OCI-LY3 (cell line): ENCODE data around the gene GNAI2.

Experiments
- H2AFZ ChIP-seq: fragments of 200-600, 300-600 bp; shearing (Covaris generic); 2 replicates; pipeline ENCODE4 v1.6.0; 2014; ENCODE audit warnings: antibody characterized with exemption, low read depth, low read length
- H3K27ac ChIP-seq: fragments of 200-600, 300-600 bp; sonication (generic); 2 replicates; pipeline ENCODE4 v1.5.1; 2014; ENCODE audit warnings: mild to moderate bottlenecking, low read length, moderate library complexity, mixed read lengths
- H3K27me3 ChIP-seq: fragments of 200-600, 300-600 bp; sonication (generic); 2 replicates; pipeline ENCODE4 v1.6.1; 2014; ENCODE audit warnings: low read depth, low read length, mixed read lengths
- H3K36me3 ChIP-seq: fragments of 200-600, 300-600 bp; sonication (generic); replicated peaks from 2 replicates; pipeline ENCODE3; 2014; ENCODE audit warnings: low read depth, low read length, mixed read lengths
- H3K4me1 ChIP-seq: fragments of 300-600, 200-600 bp; sonication (generic); 2 replicates; pipeline ENCODE4 v1.6.1; 2014; ENCODE audit warnings: low read length, mixed read lengths
- H3K4me2 ChIP-seq: fragments of 200-600, 300-600 bp; sonication (generic); 2 replicates; pipeline ENCODE4 v1.6.1; 2014; ENCODE audit warnings: low read length, mixed read lengths
- H3K4me3 ChIP-seq: fragments of 300-600, 200-600 bp; sonication (generic); 2 replicates; pipeline ENCODE4 v1.5.1; 2014; ENCODE audit warnings: antibody characterized with exemption, mild to moderate bottlenecking, low read length, moderate library complexity
- H3K79me2 ChIP-seq: fragments of 300-600, 200-600 bp; shearing (Covaris generic); 2 replicates; pipeline ENCODE4 v1.6.1; 2014; ENCODE audit warnings: mild to moderate bottlenecking, low read length, mixed read lengths
- H3K9ac ChIP-seq: fragments of 300-600, 200-600 bp; shearing (Covaris generic); 2 replicates; pipeline ENCODE4 v1.6.0; 2014; ENCODE audit warnings: mild to moderate bottlenecking, low read length, moderate library complexity
- H3K9me3 ChIP-seq: fragments of 200-600, 300-600 bp; shearing (Covaris generic); 2 replicates; pipeline ENCODE4 v1.6.1; 2014; ENCODE audit warnings: low read length, mixed read lengths; ENCODE audit not compliant: insufficient read depth
- H4K20me1 ChIP-seq: fragments of 200-600, 300-600 bp; sonication (generic); 2 replicates; pipeline ENCODE4 v1.6.1; 2016; ENCODE audit warnings: low read length, mixed read lengths; ENCODE audit not compliant: insufficient read depth
- CTCF ChIP-seq: fragments of 200-600, 300-600 bp; sonication (generic); IDR thresholded peaks from 2 replicates; pipeline ENCODE4 v1.5.1; 2014; ENCODE audit warnings: antibody characterized with exemption, low read length, low read depth
- EZH2phosphoT487 ChIP-seq: fragments of 200-600 bp; shearing (Covaris generic); IDR thresholded peaks from 2 replicates; pipeline ENCODE4 v1.6.1; 2018; ENCODE audit warnings: antibody characterized with exemption, mixed run types, low read depth

Gene GNAI2

GRCh38 chr3:50238549-50239026 is 2.6 kb downstream of the GNAI2 start:
- Histone ChIP-seq H3K79me2 (peaks cover 73% of the 10 kb centered on the region), H4K20me1 (peaks cover 42% of the 10 kb centered on the region)

GRCh38 chr3:50239649-50240048 is 3.6 kb downstream of the GNAI2 start:
- Histone ChIP-seq H2AFZ (no peak overlapping the region), H3K79me2 (peaks cover 81% of the 10 kb centered on the region), H3K27ac (no peak overlapping the region), H4K20me1 (peaks cover 46% of the 10 kb centered on the region), H3K36me3 (peaks cover 23% of the 10 kb centered on the region), H3K9me3 (no peaks in the 10 kb centered on the region), H3K27me3 (no peaks in the 10 kb centered on the region), H3K4me3 (no peak overlapping the region), H3K4me2 (no peak overlapping the region), H3K9ac (no peak overlapping the region), H3K4me1 (peaks cover 50% of the 10 kb centered on the region)
- no peak for TF ChIP-seq CTCF
- TF ChIP-seq EZH2phosphoT487, result no peak

More at GRCh38 chr3:50238549-50239026, 2.6 kb downstream of the GNAI2 start:
- no peak for TF ChIP-seq CTCF
- TF ChIP-seq EZH2phosphoT487, result no peak
- no peak overlapping the region for H2AFZ ChIP-seq
- H3K9me3 ChIP-seq, result no peaks in the 10 kb centered on the region
- H3K27me3 ChIP-seq, result no peaks in the 10 kb centered on the region
- H3K4me1 ChIP-seq, result peaks cover 49% of the 10 kb centered on the region
- peak overlapping the region; percentile 90 for H3K4me3 ChIP-seq
- peak overlapping the region; percentile 89 for H3K9ac ChIP-seq
- H3K4me2 ChIP-seq, result peak overlapping the region; percentile 96
- H3K36me3 ChIP-seq, result peaks cover 19% of the 10 kb centered on the region
- H3K27ac ChIP-seq, result peak overlapping the region; percentile 71

- peak overlapping the region; percentile 70; the same call in 1 of the 2 replicates for H3K4me3 ChIP-seq
- peak overlapping the region; percentile 49; the same call in 1 of the 2 replicates for H3K9ac ChIP-seq
- TF ChIP-seq CTCF, result no peak
- TF ChIP-seq EZH2phosphoT487, result no peak
- H3K27me3 ChIP-seq, result no peaks in the 10 kb centered on the region
- H3K36me3 ChIP-seq, result peaks cover 23% of the 10 kb centered on the region
- H3K79me2 ChIP-seq, result peaks cover 94% of the 10 kb centered on the region
- no peak overlapping the region for H2AFZ ChIP-seq
- H3K4me2 ChIP-seq, result peak overlapping the region; percentile 90
- H3K4me1 ChIP-seq, result peaks cover 54% of the 10 kb centered on the region
- peak overlapping the region; percentile 87 for H3K27ac ChIP-seq
- peaks cover 48% of the 10 kb centered on the region for H4K20me1 ChIP-seq
- no peaks in the 10 kb centered on the region for H3K9me3 ChIP-seq
These were observed 5.2 kb downstream of the GNAI2 start for GRCh38 chr3:50241163-50241562.

GRCh38 chr3:50241713-50242380 is 5.8 kb downstream of the GNAI2 start:
- peaks cover 25% of the 10 kb centered on the region for H3K36me3 ChIP-seq
- peaks cover 93% of the 10 kb centered on the region for H3K79me2 ChIP-seq
- peaks cover 60% of the 10 kb centered on the region for H3K4me1 ChIP-seq
- H4K20me1 ChIP-seq, result peaks cover 54% of the 10 kb centered on the region
- no peak overlapping the region for H2AFZ ChIP-seq
- TF ChIP-seq EZH2phosphoT487, result no peak
- TF ChIP-seq CTCF, result no peak
- no peaks in the 10 kb centered on the region for H3K27me3 ChIP-seq
- no peaks in the 10 kb centered on the region for H3K9me3 ChIP-seq
- H3K4me2 ChIP-seq, result peak overlapping the region; percentile 90
- H3K9ac ChIP-seq, result peak overlapping the region; percentile 49
- peak overlapping the region; percentile 87 for H3K27ac ChIP-seq
- peak overlapping the region; percentile 70 for H3K4me3 ChIP-seq
